HepG2 (cell line): Measurements from ENCODE around the gene PDZD4.

Source experiments
- JUNB ChIP-seq: sonication (generic); formaldehyde crosslinking; IDR thresholded peaks from 2 replicates; pipeline ENCODE4 v1.8.0; 2022; ENCODE audit warnings: missing genetic modification reagents, mild to moderate bottlenecking, borderline replicate concordance
- MAFK ChIP-seq, 2 experiments: IDR thresholded peaks in 1 of 2; conservative IDR thresholded peaks in 1 of 2; 2 replicates each; pipeline ENCODE4 v1.6.1; 2011; ENCODE audit warnings: improper control_type of control experiment in 2 of 2, low read length in 2 of 2
- POLR2A ChIP-seq, 2 experiments: IDR thresholded peaks; 2 replicates each; pipeline ENCODE4 v1.6.1; 2011; ENCODE audit warnings: low read depth in 2 of 2, low read length in 2 of 2, mild to moderate bottlenecking in 1 of 2, moderate library complexity in 1 of 2; ENCODE audit not compliant: insufficient read depth in 1 of 2
- TF ChIP-seq, protein P1 (sequence below), 2 experiments: sonication (generic) in 1 of 2; formaldehyde crosslinking in 1 of 2; IDR thresholded peaks; 2 replicates each; pipeline versions ENCODE4 v1.5.1 to v1.6.1; 2011 to 2020; ENCODE audit warnings: borderline replicate concordance in 1 of 2, low read depth in 1 of 2, low read length in 1 of 2, mild to moderate bottlenecking in 1 of 2, missing genetic modification reagents in 1 of 2, moderate library complexity in 1 of 2
- TF ChIP-seq, protein P2 (sequence below): sonication (generic); formaldehyde crosslinking; IDR thresholded peaks from 2 replicates; pipeline ENCODE4 v1.8.0; 2022; ENCODE audit warnings: mild to moderate bottlenecking, missing genetic modification reagents; ENCODE audit not compliant: insufficient replicate concordance

DNA sequence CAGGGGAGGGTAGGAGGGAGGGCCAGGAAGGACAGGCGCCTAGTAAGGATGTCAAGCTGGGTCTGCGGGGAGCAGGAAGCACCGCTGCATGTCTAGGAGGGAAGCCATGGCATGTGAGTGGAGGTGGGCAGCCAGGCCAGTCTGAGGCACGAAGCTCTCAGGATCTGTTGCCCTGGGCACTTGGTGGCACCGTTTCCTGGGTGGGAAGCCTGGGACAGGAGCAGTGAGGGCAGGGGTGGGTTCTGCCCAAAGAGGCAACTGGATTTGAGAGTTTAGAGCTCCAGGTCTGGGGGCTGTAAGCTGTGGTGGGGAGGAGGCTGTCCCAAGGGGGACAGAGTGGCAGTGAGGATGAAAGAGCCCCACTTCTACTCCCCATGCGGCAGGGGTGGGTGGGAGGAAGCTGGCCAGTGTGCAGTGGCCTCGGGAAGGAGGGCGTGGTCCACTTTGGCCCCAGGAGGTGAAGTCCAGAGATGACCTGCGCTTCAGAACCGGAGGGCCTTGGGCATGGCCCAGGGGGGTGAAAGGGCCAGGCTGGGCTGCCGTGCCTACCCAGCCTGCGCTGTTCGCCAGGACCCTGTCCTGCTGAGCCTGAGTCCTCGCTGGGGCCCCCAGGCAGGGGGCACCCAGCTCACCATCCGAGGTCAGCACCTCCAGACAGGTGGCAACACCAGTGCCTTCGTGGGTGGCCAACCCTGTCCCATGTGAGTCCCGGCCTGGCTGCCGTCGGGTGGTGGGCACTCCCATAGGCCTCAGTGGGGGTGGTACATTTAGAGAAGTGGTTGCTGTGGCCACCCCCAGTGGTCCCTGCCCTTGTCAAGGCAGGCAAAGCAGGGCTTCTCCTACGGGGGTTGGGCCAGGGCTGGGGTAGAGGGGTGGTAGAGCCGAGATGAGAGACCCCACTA lies 57.8 kb downstream of the PDZD4 start:
- TF ChIP-seq POLR2A (IDR thresholded peaks at IDR 0.05; ENCODE audit: insufficient read depth in 1 of 2, low read depth in 2 of 2, low read length in 2 of 2) (no peak), JUNB (CRISPR knock-in tag) (no peak), MAFK (conservative IDR thresholded peaks at IDR 0.05 in 1 of 2, IDR thresholded peaks at IDR 0.05 in 1 of 2; ENCODE audit: low read length in 2 of 2) (no peak)
- TF ChIP-seq, protein P1, sequence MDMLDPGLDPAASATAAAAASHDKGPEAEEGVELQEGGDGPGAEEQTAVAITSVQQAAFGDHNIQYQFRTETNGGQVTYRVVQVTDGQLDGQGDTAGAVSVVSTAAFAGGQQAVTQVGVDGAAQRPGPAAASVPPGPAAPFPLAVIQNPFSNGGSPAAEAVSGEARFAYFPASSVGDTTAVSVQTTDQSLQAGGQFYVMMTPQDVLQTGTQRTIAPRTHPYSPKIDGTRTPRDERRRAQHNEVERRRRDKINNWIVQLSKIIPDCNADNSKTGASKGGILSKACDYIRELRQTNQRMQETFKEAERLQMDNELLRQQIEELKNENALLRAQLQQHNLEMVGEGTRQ (IDR thresholded peaks at IDR 0.05; ENCODE audit: low read depth, low read length): no peak
- TF ChIP-seq, protein P1 (CRISPR knock-in tag; IDR thresholded peaks at IDR 0.05; ENCODE audit: borderline replicate concordance): no peak
- TF ChIP-seq, protein P2, sequence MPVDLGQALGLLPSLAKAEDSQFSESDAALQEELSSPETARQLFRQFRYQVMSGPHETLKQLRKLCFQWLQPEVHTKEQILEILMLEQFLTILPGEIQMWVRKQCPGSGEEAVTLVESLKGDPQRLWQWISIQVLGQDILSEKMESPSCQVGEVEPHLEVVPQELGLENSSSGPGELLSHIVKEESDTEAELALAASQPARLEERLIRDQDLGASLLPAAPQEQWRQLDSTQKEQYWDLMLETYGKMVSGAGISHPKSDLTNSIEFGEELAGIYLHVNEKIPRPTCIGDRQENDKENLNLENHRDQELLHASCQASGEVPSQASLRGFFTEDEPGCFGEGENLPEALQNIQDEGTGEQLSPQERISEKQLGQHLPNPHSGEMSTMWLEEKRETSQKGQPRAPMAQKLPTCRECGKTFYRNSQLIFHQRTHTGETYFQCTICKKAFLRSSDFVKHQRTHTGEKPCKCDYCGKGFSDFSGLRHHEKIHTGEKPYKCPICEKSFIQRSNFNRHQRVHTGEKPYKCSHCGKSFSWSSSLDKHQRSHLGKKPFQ (CRISPR knock-in tag): no peak
